Mucosa of gallbladder (tissue), 1 donor: ENCODE data around the gene SP140. TPM values are rescaled to one million over a fixed set of nuclear protein-coding genes. Genes with fewer than 3 reads are reported as not detected.
"Not testable (repeated sequence)": the region's sequence is repeated elsewhere in the genome, so short reads cannot be mapped to it uniquely, and the experiment has no call there.

ENCODE experiments used
- DNase-seq: peaks from one replicate; pipeline ENCODE4 v3.0.0-alpha.2; 2020; ENCODE audit warnings: low spot score
- total RNA-seq: library from RNA; stranded (reverse); gene quantifications from one replicate; pipeline ENCODE4 v1.2.1, GENCODE V29; 2021
- donor health status: DM: no; HTN: no; CAD: no.

Gene SP140
- total RNA-seq, 1 donor from 2014 or later = 4.2 TPM

GRCh38 chr2:230325316-230326243 is 100.0 kb downstream of the SP140 start:
- DNase-seq = no peak

- DNase-seq = peak; percentile 70
Measured at GRCh38 chr2:230326453-230327417, 101.2 kb downstream of the SP140 start, which contains the start of gene SP140L. Gene SP140L, plus strand, starts transcription at chr2:230327193. Its CDS starts 77 bp downstream, at chr2:230327270.

GRCh38 chr2:230327418-230328154 is 102.0 kb downstream of the SP140 start:
- no peak for DNase-seq

GRCh38 chr2:230328155-230328458 is 102.6 kb downstream of the SP140 start:
- DNase-seq = no peak

GRCh38 chr2:230329946-230330605 is 104.5 kb downstream of the SP140 start:
- no peak for DNase-seq

- no peak for DNase-seq
Measured at GRCh38 chr2:230330725-230331124, 105.2 kb downstream of the SP140 start.

GRCh38 chr2:230335461-230335863 is 109.9 kb downstream of the SP140 start:
- no peak for DNase-seq

GRCh38 chr2:230335864-230336506 is 110.4 kb downstream of the SP140 start:
- DNase-seq = no peak

- not testable (repeated sequence) for DNase-seq
Measured at GRCh38 chr2:230341936-230342528, 116.5 kb downstream of the SP140 start.

- not testable (repeated sequence) for DNase-seq
Measured at GRCh38 chr2:230343041-230343624, 117.6 kb downstream of the SP140 start.

GRCh38 chr2:230343747-230344146 is 118.2 kb downstream of the SP140 start:
- DNase-seq = no peak

- DNase-seq = no peak
Measured at GRCh38 chr2:230346465-230346864, 120.9 kb downstream of the SP140 start.

GRCh38 chr2:230346921-230347533 is 121.5 kb downstream of the SP140 start:
- no peak for DNase-seq

GRCh38 chr2:230347659-230348305 is 122.2 kb downstream of the SP140 start:
- DNase-seq = no peak

- DNase-seq = no peak
Measured at GRCh38 chr2:230348787-230349186, 123.3 kb downstream of the SP140 start.

GRCh38 chr2:230356084-230356483 is 130.5 kb downstream of the SP140 start:
- no peak for DNase-seq

- DNase-seq = no peak
Measured at GRCh38 chr2:230358305-230358704, 132.8 kb downstream of the SP140 start.

- no peak for DNase-seq
Measured at GRCh38 chr2:230360028-230360427, 134.5 kb downstream of the SP140 start.
